Left forelimb (tissue), 1 donor: ENCODE data around the gene LINC00237.
A peak's percentile ranks its signal among the peaks of the same experiment; 100 is the strongest.

ENCODE experiments used
- DNase-seq: peaks from one replicate; pipeline ENCODE4 v3.0.0-alpha.2; 2018; ENCODE audit warnings: low spot score

Gene LINC00237

GRCh38 chr20:21106171-21107017, at the start of gene LINC00237:
Gene LINC00237 (minus strand): TSS chr20:21106358.
- DNase-seq, result no peak

- no peak for DNase-seq
These were observed 49.1 kb upstream of the LINC00237 start for GRCh38 chr20:21155268-21155667.

GRCh38 chr20:21154692-21155091, 48.5 kb upstream of the LINC00237 start:
- DNase-seq, result no peak

GRCh38 chr20:21151791-21152190, 45.6 kb upstream of the LINC00237 start:
- no peak for DNase-seq

- DNase-seq, result no peak
These were observed 43.2 kb upstream of the LINC00237 start for GRCh38 chr20:21149344-21149743.

- DNase-seq, result no peak
These were observed 41.4 kb upstream of the LINC00237 start for GRCh38 chr20:21147593-21147992.

GRCh38 chr20:21146215-21146614, 40.1 kb upstream of the LINC00237 start:
- DNase-seq, result no peak

- no peak for DNase-seq
These were observed 39.3 kb upstream of the LINC00237 start for GRCh38 chr20:21145424-21145823.

- DNase-seq, result no peak
These were observed 37.2 kb upstream of the LINC00237 start for GRCh38 chr20:21143194-21143890.

GRCh38 chr20:21141825-21142224, 35.7 kb upstream of the LINC00237 start:
- no peak for DNase-seq

GRCh38 chr20:21139881-21140566, 33.9 kb upstream of the LINC00237 start:
- no peak for DNase-seq

GRCh38 chr20:21137078-21137477, 30.9 kb upstream of the LINC00237 start:
- no peak for DNase-seq

- no peak for DNase-seq
These were observed 30.0 kb upstream of the LINC00237 start for GRCh38 chr20:21136015-21136732.

GRCh38 chr20:21134883-21135493, 28.8 kb upstream of the LINC00237 start:
- no peak for DNase-seq

- DNase-seq, result no peak
These were observed 27.9 kb upstream of the LINC00237 start for GRCh38 chr20:21133917-21134622.

- no peak for DNase-seq
These were observed 27.2 kb upstream of the LINC00237 start for GRCh38 chr20:21133404-21133803.

- no peak for DNase-seq
These were observed 23.7 kb upstream of the LINC00237 start for GRCh38 chr20:21129861-21130260.

GRCh38 chr20:21127201-21127981, 21.2 kb upstream of the LINC00237 start:
- DNase-seq, result no peak

GRCh38 chr20:21126581-21126870, 20.4 kb upstream of the LINC00237 start:
- no peak for DNase-seq

- peak; percentile 98 for DNase-seq
These were observed 19.9 kb upstream of the LINC00237 start, which contains the start of gene KIZ for GRCh38 chr20:21125849-21126580. Gene KIZ (plus strand): TSS chr20:21126082. CDS start chr20:21126116, 34 bp downstream.
